CD4-positive, alpha-beta T cell treated with Interferon gamma for 1 hour (primary cell): ENCODE results near the gene EIPR1.
"Not testable (repeated sequence)": the region's sequence is repeated elsewhere in the genome, so short reads cannot be mapped to it uniquely, and the experiment has no call there.

ENCODE experiments used
- DNase-seq: peaks from one replicate; pipeline ENCODE4 v3.0.0-alpha.2; 2020

Gene EIPR1

DNA sequence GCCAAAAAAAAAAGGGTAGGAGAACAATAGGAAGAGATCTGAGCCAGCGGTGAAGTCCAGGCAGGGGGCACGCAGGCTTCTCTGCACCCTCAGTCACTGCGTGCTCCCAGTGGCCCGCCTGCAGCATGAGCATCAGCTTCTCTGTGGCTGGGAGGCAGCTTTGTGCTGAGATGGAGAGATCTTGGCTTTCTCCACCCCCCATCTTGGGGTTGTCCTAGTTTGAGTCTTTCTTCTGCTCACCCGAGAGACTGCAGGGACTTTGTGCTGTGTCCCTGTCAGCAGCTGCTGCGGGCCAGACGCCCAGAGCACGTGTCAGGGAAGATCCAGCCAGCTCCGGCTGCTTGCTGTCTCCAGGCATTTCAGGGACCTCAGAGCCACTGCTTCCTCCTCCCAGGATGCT lies 22.2 kb upstream of the EIPR1 start:
- DNase-seq = no peak

DNA sequence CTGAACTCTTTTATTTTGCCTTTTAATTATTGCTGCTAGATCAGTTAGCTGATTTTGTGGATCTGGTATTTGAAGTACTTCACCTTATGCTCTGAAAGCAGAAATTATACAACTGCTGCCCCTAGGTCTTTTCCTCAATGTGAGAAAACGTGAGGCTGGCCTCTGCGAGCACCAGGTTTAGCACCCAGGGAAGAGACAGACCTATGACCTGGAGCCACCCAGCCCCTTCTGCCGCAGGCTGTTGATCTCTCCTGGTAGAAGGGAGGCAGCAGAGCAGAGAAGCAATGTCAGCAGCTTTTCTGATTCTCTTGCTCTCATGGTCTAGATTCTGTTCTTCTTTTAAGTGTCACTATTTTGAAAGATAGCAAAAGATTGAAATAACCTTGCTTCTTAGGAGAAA lies 21.8 kb upstream of the EIPR1 start:
- no peak for DNase-seq

DNA sequence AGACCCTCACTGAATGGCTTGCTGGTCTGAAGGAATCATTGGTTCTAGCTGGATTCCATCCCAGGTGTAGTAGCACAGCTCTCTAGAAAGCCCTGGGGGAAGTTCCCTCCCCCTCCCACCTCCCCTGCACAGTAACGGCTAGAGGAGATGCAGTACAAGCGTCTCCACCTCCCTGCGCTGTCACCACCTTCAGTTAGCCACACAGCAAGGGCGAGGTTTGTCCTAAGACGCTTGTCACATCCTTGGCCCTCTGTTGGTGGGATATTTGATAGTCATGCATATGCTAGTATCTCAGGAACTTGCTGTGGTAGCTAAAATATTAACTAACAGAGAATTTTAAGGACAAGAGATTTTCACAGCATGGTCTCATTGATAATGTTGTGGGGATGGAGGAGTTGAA lies 21.2 kb upstream of the EIPR1 start:
- DNase-seq = no peak

DNA sequence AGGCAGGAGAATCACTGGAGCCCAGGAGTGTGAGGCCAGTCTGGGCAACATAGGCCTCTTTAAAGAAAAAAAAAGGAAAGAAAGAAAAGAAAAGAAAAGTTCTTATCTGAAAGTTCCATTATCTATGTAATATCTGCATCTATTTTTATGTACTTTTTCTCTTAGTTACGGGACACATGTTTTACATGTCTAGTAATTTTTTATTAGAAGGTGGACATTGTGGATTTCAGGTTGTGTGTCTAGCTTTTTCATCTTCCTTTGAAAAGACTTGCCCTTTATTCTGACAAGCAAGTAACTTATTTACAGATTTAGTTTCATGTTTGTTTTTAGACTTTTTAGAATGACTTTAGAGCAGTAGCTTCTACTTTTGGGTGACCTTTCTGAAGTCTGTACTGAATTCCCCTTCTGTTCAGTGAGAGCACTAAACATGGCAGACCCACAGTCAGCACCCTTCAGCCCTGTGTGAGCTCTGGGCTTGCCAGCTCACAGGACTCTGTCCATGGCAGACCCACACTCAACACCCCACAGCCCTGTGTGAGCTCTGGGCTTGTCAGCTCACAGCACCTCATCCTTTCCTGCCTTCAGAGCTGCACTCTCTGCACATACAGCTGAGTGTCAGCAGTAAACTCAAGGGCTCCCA lies 19.4 kb upstream of the EIPR1 start:
- no peak for DNase-seq

DNA sequence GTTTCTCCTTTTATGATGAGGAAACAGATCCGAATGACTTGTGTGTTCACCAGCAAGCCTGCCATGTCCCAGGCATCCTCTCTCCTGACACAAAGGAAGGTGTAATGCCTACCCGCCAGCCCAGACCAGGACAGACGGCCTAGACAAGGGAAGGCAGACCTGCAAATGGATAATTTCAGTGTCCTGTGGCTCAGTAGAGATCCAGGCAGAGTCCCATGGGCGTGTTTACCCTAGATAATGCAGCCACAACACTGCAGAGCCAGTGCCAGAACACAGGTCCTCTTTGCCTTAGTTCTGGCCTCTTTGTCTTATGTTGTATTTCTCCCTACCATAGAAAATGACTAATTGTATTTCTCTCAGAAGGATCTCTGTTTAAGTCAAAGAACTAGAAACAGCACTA lies 14.6 kb upstream of the EIPR1 start:
- DNase-seq = no peak

DNA sequence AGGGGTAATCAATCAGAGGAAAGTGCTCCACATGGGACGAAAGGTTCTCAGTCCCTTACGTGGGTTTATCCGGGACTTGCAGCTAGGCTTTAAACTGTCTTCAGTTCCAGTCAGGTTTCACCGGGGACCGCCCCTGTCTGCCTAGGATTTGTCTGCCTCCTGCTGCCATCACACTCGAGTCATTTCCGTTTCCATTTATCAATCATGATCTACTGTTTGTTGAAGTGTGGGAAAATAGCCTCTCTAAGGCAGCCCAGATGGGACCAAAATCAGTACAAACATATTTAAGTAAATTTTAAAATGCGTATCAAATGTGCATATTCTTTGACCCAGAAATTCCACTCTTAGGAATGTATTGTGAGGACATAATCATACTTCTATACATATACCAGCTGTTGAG lies 12.4 kb upstream of the EIPR1 start:
- no peak for DNase-seq

DNA sequence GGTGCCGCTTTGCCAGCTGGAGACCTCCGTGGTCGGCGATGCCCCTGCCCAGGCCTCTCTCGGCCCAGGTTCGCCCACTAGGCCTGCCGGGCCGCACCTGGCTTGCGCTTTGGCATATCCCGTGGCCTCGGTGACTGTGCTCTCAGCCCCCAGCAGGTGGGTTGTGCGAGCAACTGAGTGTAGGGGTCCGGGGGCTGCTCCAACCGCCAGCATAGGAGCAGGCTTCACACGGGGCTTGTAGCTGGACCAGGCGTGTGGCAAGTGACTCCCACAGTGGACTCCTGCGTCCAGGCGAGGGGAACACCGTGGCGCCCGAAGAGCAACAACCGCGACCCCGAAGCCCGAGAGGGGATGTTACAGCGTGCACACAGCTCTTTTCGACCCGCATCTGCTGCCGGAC lies 11.6 kb upstream of the EIPR1 start:
- no peak for DNase-seq

DNA sequence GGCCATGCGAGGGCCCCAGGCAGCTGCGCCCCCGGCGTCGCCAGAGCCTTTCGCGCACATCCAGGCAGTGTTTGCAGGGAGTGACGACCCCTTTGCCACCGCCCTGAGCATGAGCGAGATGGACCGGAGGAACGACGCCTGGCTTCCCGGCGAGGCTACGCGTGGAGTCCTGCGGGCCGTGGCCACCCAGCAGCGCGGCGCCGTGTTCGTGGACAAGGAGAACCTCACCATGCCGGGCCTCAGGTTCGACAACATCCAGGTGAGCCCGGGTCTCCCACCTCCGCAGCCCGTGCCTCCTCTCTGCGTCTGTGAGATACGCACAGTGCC lies 10.8 kb upstream of the EIPR1 start:
- no peak for DNase-seq

DNA sequence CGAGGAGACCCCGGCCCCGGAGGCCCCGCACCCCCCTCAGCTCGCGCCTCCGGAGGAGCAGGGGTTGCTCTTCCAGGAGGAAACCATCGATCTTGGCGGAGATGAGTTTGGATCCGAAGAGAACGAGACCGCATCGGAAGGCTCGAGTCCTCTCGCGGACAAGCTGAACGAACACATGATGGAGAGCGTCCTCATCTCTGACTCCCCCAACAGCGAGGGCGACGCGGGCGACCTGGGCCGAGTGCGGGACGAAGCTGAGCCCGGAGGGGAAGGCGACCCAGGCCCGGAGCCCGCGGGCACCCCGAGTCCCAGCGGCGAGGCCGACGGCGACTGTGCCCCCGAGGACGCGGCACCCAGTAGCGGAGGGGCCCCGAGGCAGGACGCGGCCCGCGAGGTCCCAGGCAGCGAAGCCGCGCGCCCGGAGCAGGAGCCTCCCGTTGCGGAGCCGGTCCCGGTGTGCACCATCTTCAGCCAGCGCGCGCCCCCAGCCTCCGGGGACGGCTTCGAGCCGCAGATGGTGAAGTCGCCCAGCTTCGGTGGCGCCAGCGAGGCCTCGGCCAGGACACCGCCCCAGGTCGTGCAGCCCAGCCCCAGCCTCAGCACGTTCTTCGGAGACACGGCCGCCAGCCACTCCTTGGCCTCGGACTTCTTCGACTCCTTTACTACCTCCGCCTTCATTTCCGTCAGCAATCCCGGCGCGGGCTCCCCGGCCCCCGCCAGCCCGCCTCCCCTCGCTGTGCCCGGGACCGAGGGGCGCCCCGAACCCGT lies 10.2 kb upstream of the EIPR1 start:
- no peak for DNase-seq

DNA sequence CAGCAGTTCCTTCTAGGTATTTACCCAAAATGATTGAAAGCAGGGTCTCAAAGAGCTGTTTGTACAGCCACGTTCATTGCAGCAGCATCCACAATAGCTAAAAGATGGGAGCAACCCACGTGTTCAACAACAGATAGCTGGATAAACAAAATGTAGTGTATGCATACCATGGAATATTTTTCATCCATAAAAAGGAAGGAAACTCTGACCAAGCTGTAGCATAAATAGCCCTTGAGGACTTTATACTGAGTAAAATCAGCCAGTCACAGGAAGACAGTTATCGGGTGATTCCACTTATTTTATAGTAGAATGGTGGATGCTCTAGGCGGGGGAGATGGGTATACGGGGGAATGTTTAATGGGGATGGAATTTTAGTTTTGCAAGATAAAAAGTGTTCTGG lies 9.4 kb upstream of the EIPR1 start:
- no peak for DNase-seq

DNA sequence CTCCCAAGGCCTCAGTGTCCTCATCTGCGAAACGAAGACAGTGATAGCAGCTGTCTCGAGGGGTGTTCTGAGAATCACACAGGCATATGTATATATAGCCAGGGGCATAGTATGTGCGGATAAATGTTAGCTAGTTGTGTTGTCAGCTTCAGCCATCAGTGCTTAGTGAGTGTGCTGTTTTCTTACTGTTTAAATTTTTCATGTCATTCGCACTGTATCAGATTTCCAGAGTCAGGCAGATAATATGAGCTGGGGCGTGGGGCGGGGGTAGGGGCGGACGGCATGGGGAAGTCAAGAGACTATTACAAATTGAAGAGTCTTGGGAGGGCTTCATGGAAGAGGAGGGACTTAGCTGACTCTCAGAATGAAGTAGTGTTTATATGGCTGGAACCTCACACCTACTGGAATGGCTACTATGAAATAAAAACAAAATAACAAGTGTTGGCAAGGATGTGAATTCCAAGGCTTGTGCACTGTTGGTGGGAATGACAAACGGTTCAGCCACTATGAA lies 8.9 kb upstream of the EIPR1 start:
- DNase-seq = no peak

DNA sequence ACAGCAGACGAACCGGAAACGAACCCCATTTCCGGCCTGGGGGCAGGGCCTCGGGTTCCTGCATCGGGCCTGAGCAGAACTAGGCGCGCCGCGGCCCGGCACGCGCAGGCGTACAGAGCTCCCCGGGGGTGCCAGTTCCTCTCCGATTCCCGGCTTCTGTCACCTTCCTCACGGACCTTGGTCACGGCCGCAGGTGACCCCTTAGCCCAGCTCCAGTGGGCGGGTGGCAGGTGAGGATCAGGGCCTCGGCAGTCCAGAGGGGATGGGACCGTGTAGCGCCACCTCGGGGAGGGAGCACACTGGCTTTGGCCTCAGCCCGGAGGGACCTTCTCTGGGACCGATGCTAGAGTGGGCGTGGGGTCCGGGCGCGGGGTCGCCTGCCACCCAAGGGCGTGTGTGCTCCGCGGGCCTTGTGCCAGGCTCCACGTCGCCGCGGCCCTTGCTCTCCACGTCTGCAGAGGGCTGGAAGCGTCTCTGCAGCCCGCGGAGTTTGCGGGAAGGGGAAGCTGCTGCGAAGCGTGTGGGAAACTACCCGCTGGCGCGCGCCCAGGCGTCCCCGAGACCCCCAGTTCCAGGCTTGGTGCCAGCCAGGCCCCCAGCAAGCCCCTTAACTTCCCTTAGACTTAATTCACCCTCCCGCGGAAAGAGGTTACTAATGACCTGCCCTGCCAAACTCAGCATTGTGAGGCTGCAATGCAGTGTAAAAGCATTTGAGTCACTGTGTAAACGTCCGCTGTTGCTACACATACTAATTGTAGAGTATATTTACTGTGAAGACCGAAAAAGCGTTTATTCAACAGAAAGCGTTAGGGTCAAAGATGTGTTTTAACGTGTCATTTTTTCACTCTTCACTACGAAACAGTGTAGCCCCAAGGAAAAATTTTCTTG lies 2.3 kb upstream of the EIPR1 start, which contains the start of gene TRAPPC12:
TSS of gene TRAPPC12 (plus strand) at position 48 of the 888 bp plus-strand sequence. CDS start 7,930 bp downstream, outside the sequence.
- peak; percentile 91 for DNase-seq

DNA sequence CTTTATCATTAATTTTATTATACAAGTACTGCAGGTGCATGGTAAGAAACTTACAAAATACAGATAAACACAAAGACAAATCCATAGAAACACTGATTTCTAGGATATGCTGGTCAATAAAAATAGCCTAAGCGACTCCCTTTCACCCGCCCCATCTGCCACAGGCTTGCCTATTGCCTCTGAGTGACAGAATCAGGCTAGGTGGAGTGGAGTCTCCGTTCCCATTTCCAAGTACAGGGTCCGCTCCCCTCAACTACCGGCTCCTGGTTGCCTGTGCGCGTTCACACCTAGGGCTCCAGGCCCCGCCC lies 1.7 kb upstream of the EIPR1 start:
- DNase-seq = no peak

DNA sequence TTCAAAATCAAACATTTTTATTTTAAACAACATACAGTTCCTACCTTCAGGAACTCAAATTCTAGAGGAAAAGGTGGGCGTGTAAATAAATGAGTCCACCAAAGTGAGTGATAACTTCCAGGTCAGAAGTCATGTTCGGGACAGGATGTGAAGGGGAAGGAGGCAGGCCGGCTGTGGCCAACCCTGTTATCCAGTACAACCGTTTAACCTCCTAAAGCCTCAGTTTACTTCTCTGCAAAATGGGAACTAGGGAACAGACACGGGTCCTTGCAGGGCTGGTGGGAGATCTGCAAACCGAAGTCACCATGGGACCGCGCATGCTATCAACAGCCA lies 373 bp downstream of the EIPR1 start:
- DNase-seq = no peak

DNA sequence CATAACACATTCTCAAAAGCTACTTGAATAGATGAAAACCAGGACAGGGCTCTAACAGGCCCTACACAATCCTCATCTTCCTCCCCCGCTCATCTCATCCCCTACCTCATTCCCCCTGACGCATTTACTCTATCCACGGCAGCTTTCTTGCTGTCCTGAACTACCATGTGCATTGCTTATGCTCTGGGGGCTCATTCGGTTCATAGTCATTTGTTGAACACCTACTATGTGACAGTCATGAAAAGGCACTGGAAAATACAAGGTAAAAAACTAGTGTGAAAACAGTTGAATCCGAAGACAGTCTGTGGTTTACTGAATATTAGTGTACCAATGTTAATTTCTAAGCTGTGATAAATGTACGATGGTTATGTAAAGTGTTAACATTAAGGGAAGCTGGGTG lies 797 bp downstream of the EIPR1 start:
- DNase-seq = no peak

DNA sequence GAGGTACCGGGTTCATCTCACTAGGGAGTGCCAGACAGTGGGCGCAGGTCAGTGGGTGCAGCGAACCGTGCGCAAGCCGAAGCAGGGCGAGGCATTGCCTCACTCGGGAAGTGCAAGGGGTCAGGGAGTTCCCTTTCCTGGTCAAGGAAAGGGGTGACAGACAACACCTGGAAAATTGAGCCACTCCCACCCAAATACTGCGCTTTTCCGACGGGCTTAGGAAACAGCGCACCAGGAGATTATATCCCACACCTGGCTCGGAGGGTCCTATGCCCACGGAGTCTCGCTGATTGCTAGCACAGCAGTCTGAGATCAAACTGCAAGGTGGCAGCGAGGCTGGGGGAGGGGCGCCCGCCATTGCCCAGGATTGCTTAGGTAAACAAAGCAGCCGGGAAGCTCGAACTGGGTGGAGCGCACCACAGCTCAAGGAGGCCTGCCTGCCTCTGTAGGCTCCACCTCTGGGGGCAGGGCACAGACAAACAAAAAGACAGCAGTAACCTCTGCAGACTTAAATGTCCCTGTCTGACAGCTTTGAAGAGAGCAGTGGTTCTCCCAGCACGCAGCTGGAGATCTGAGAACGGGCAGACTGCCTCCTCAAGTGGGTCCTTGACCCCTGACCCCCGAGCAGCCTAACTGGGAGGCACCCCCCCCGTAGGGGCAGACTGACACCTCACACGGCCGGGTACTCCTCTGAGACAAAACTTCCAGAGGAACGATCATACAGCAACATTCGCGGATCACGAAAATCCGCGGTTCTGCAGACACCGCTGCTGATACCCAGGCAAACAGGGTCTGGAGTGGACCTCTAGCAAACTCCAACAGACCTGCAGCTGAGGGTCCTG lies 8.1 kb downstream of the EIPR1 start:
- DNase-seq = not testable (repeated sequence)

DNA sequence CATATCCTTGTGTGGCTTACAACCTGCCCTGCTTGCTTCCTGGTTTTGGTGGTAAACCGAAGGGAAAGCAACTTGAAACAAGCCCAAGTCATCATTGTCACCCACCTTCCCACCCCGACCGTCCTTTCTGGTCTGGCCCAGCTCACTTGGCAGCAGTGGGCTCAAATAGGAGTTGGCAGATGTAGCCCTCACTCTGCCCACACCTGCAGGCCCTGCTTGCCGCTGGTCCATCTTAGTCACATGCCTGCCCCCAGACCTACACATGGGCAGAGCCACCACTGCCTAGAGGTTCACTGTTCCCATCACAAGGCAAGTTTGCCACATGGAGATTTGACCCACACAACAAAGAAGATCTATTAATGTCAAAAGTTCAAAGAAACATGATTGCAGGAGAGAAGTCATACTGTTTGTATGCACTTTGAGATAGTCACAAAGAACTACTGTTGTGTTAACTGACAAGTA lies 9.3 kb downstream of the EIPR1 start:
- DNase-seq = no peak

DNA sequence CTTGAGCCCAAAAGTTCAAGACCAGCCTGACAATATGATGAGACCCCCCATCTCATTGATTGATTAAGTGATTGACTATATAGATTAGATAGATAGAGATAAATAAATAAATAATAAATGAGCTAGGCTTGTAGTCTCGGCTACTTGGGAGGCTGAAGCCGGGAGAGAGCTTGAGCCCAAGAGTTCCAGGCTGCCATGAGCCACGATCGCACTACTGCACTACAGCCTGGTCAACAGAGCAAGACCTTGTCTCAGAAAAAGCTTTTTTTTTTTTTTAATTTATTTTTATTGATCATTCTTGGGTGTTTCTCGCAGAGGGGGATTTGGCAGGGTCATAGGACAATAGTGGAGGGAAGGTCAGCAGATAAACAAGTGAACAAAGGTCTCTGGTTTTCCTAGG lies 12.4 kb downstream of the EIPR1 start:
- DNase-seq = no peak

DNA sequence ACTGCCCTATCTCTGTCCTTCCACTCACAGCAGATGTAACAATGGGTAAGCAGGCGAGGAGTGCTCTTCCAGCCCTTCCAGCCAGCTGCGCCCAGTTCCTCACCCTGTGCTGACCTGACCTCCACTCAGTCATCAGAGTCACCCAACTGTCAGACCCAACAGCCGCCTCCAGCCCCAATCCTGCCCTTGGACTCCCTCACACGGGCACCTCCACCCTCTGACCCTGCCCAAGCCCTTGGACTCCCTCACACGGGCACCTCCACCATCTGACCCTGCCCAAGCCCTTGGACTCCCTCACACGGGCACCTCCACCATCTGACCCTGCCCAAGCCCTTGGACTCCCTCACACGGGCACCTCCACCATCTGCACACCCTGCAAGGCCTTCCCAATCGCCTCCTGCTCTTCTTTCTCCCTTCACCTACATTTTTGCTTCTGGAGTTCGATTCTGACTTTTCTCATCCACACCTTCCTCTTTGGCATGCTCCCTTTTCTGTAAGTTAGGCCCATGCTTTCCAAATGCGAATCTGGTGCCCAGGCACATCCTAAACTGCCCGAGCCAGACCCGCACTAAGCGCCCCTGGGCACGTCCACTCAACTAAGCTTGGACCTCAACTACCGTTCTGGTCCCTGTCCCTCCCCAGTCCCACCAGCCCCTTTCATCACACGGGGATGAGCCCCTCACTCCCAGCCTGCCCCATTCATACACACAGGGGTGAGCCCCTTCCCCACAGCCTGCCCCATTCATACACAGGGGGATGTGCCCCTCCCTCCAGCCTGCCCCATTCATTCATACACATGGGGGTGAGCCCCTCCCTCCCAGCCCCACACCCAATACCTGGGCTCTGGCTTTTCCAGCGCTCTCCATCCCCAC lies 15.9 kb downstream of the EIPR1 start:
- no peak for DNase-seq

DNA sequence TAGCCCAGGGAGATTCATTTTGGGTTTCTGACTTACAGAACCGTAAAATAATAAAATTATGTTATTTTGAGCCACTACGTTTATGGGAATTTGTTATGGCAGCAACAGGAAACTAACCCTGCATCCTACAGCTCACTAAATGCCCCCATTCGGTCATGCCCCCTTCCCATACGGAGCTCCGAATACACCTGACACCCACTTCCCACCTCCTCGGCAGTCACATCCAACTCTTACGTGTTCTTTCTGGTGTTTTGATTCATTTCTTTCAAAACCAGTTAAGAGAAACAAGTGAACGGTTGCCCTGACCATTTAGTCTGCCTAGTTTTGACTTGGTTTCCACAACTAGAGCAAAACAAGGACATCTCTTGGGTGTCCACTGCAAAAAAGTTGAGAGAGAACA lies 19.7 kb downstream of the EIPR1 start:
- no peak for DNase-seq

DNA sequence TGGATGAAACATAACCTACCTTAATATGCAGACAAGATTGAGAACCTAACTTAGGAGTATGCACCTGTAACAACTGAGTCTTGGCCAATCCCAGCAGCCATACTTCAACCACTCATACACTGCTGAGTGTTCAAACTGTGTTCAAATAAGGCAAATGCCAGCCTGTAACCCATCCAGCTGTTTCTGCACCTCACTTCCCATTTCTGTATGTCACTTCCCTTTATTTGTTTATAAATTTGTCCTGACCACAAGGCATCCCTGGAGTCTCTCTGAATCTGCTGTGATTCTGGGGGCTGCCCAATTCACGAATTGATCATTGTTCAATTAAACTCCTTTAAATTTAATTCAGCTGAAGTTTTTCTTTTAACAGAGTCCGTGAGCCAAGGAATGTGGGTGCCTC lies 20.2 kb downstream of the EIPR1 start:
- DNase-seq = not testable (repeated sequence)

DNA sequence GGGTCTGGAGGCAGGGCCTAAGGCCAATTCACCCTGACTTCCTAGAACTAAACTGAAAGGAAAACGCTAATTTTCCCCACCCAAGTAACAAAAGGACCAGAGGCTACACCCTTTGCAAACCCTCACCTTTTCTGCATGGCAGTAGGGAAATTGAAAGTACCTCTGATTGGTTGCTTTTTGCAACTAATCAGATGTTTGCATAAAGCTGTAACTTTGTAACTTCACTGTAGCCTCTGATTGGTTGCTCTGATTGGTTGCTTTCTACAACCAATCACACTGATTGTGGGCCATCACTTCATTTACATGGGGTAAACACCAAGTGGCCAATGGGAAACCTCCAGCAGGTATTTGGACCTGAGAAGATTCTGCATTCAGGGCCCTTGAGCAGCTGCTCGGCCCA lies 20.8 kb downstream of the EIPR1 start:
- DNase-seq = no peak
